GM06990 (cell line): Measurements from ENCODE around the gene SCN3B.

Experiments
- DNase-seq: peaks from one replicate; pipeline ENCODE4 v3.0.0-alpha.2; 2011; ENCODE audit not compliant: insufficient read length; ENCODE audit errors: extremely low read depth
- H3K27me3 ChIP-seq: replicated peaks from 2 replicates; pipeline ENCODE4 v1.6.0; 2011; ENCODE audit warnings: low read length; ENCODE audit not compliant: control insufficient read depth, insufficient read depth
- H3K36me3 ChIP-seq: 2 replicates; pipeline ENCODE4 v1.5.1; 2011; ENCODE audit warnings: low read length; ENCODE audit not compliant: control insufficient read depth, insufficient read depth
- H3K4me3 ChIP-seq: replicated peaks from 2 replicates; pipeline ENCODE4 v1.5.1; 2011; ENCODE audit warnings: low read depth, mild to moderate bottlenecking, control low read depth, low read length
- CTCF ChIP-seq: IDR thresholded peaks from 2 replicates; pipeline ENCODE4 v1.5.1; 2011; ENCODE audit warnings: low read length, control low read depth, mild to moderate bottlenecking, inconsistent platforms; ENCODE audit not compliant: insufficient read depth, poor library complexity, severe bottlenecking

Gene SCN3B

GRCh38 chr11:123586568-123586967, 67.9 kb downstream of the SCN3B start:
- Histone ChIP-seq H3K4me3 (no peak overlapping the region), H3K27me3 (no peaks in the 10 kb centered on the region), H3K36me3 (0 out of 2 replicates have a peak, but pooled peaks cover 4% of the 10 kb centered on the region)
- TF ChIP-seq CTCF, result no peak
- no peak for DNase-seq

- TF ChIP-seq CTCF, result no peak
- no peak overlapping the region for H3K4me3 ChIP-seq
- DNase-seq, result no peak
- no peaks in the 10 kb centered on the region for H3K27me3 ChIP-seq
- 0 out of 2 replicates have a peak, but pooled peaks cover 4% of the 10 kb centered on the region for H3K36me3 ChIP-seq
Observed at GRCh38 chr11:123585706-123586105, 68.7 kb downstream of the SCN3B start.

- DNase-seq, result no peak
- 0 out of 2 replicates have a peak, but pooled peaks cover 2% of the 10 kb centered on the region for H3K36me3 ChIP-seq
- TF ChIP-seq CTCF, result no peak
- H3K4me3 ChIP-seq, result no peak overlapping the region
- no peaks in the 10 kb centered on the region for H3K27me3 ChIP-seq
Observed at GRCh38 chr11:123585206-123585605, 69.2 kb downstream of the SCN3B start.

- no peaks in the 10 kb centered on the region for H3K27me3 ChIP-seq
- H3K36me3 ChIP-seq, result 0 out of 2 replicates have a peak, but pooled peaks cover 2% of the 10 kb centered on the region
- H3K4me3 ChIP-seq, result no peak overlapping the region
- no peak for TF ChIP-seq CTCF
- no peak for DNase-seq
Observed at GRCh38 chr11:123584737-123585136, 69.7 kb downstream of the SCN3B start.

GRCh38 chr11:123584186-123584585, 70.2 kb downstream of the SCN3B start:
- no peak for DNase-seq
- Histone ChIP-seq H3K4me3 (no peak overlapping the region), H3K36me3 (peaks cover 2% of the 10 kb centered on the region; the same call in 1 of the 2 replicates), H3K27me3 (no peaks in the 10 kb centered on the region)
- TF ChIP-seq CTCF, result no peak

- Histone ChIP-seq H3K4me3 (no peak overlapping the region), H3K27me3 (no peaks in the 10 kb centered on the region), H3K36me3 (peaks cover 2% of the 10 kb centered on the region; the same call in 1 of the 2 replicates)
- DNase-seq, result no peak
- TF ChIP-seq CTCF, result no peak
Observed at GRCh38 chr11:123582992-123583504, 71.4 kb downstream of the SCN3B start.
